Spleen (tissue), 7 donors: ENCODE data around the gene HTR2A.

Experiments
- CTCF ChIP-seq, 11 experiments: fragments of 200-600 bp in 7 of 11; fragments of 450-650 bp in 4 of 11; sonication (generic) in 4 of 11; IDR thresholded peaks in 8 of 11; conservative IDR thresholded peaks in 3 of 11; 1 replicate in 7 of 11; 2 replicates in 4 of 11; pipeline versions ENCODE4 v1.4.0 to v1.8.0; 2016 to 2021; ENCODE audit warnings: antibody characterized with exemption in 11 of 11, inconsistent platforms in 4 of 11, mild to moderate bottlenecking in 1 of 11
- POLR2A ChIP-seq, 3 donors: fragments of 450-650 bp; IDR thresholded peaks; one replicate each; pipeline ENCODE4 v1.5.1; 2017; ENCODE audit warnings: antibody characterized with exemption in 3 of 3, mild to moderate bottlenecking in 1 of 3
- donor health status: DM: no; HTN: no; CAD: no; lungs with moderate emphysema.
- donor health status: DM: no; HTN: no; CAD: no.
- donor health status: DM: no; HTN: no; CAD: no.

- TF ChIP-seq CTCF (IDR thresholded peaks at IDR 0.05 in 8 of 11, conservative IDR thresholded peaks at IDR 0.05 in 3 of 11) (no peak), POLR2A (IDR thresholded peaks at IDR 0.05) (no peak)
Observed at GRCh38 chr13:46817838-46818476, 78.9 kb downstream of the HTR2A start.
